Kidney epithelial cell (primary cell): ENCODE results near the gene MNDA. TPM values are rescaled to one million over a fixed set of nuclear protein-coding genes. Genes with fewer than 3 reads are reported as not detected.

Experiments used
- DNase-seq: peaks from one replicate; pipeline ENCODE4 v3.0.0-alpha.2; 2010; ENCODE audit warnings: low read depth
- H3K27me3 ChIP-seq: 2 replicates; pipeline ENCODE4 v1.6.0; 2011; ENCODE audit warnings: low read length; ENCODE audit not compliant: control insufficient read depth, insufficient read depth
- H3K36me3 ChIP-seq: 2 replicates; pipeline ENCODE4 v1.5.1; 2011; ENCODE audit warnings: low read length; ENCODE audit not compliant: control insufficient read depth, insufficient read depth
- H3K4me3 ChIP-seq: 2 replicates; pipeline ENCODE4 v1.5.1; 2011; ENCODE audit warnings: low read depth, mild to moderate bottlenecking, control low read depth, low read length
- CTCF ChIP-seq: IDR thresholded peaks from 2 replicates; pipeline ENCODE4 v1.5.1; 2011; ENCODE audit warnings: mild to moderate bottlenecking, moderate library complexity, low read length, control low read depth, inconsistent platforms; ENCODE audit not compliant: insufficient read depth, poor library complexity, severe bottlenecking
- total RNA-seq: library from RNA; depleted of rRNA; stranded (reverse); fragments of >200 nt; gene quantifications from 2 replicates; pipeline ENCODE4 v1.2.3, GENCODE V29; 2015

MNDA gene
- total RNA-seq, 1 donor from 2014 or later = not detected

DNA sequence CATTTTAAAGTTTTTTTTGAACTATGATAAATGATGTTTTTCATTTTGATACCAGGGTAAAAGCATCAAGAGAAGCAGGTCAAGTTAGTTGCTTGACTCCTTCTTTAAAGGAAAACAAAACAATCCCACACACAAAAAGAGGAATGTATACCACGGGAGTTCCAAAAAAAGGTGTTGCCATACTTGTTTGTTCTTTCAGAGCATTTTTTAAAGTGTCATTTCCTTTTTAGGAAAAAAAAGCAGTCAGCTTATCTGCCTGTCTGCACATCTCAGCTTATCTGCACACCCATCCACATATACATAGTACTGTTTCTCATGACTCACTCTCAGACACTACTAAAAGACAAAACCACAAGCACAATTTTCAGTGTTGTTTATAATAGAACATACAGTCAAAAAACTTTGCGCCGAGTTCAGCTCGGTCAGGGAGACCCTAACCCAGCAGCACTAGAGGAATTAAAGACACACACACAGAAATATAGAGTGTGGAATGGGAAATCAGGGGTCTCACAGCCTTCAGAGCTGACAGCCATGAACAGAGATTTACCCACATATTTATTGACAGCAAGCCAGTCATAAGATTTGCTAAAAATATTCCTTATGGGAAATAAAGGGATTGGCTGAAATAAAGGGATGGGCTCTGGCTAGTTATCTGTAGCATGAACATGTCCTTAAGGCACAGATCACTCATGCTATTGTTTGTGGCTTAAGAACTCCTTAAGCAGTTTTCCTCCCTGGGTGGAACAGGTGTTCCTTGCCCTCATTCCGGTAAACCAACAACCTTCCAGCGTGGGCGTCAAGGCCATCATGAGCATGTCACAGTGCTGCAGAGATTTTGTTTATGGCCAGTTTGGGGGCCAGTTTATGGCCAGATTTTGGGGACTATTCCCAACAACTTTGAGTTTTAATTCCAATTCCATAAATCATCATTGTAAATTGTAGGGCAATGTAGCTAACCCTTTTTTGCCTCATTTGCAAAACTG lies 11.4 kb upstream of the MNDA start:
- no peaks in the 10 kb centered on the region for H3K27me3 ChIP-seq
- no peak for DNase-seq

GRCh38 chr1:158821723-158822122 lies 9.4 kb upstream of the MNDA start:
- no peaks in the 10 kb centered on the region for H3K27me3 ChIP-seq
- no peak for TF ChIP-seq CTCF
- no peaks in the 10 kb centered on the region for H3K36me3 ChIP-seq
- no peak for DNase-seq
- H3K4me3 ChIP-seq = no peak overlapping the region

More for the DNA sequence above, 11.4 kb upstream of the MNDA start:
- no peak for TF ChIP-seq CTCF
- Histone ChIP-seq H3K36me3 (no peaks in the 10 kb centered on the region), H3K4me3 (no peak overlapping the region)

- H3K36me3 ChIP-seq = no peaks in the 10 kb centered on the region
- H3K27me3 ChIP-seq = no peaks in the 10 kb centered on the region
- no peak for DNase-seq
- no peak overlapping the region for H3K4me3 ChIP-seq
- no peak for TF ChIP-seq CTCF
These were observed 975 bp upstream of the MNDA start for GRCh38 chr1:158830074-158830677.

GRCh38 chr1:158833264-158833663 lies 2.1 kb downstream of the MNDA start:
- no peak for DNase-seq
- Histone ChIP-seq H3K4me3 (no peak overlapping the region), H3K36me3 (no peaks in the 10 kb centered on the region), H3K27me3 (no peaks in the 10 kb centered on the region)
- TF ChIP-seq CTCF = no peak

DNA sequence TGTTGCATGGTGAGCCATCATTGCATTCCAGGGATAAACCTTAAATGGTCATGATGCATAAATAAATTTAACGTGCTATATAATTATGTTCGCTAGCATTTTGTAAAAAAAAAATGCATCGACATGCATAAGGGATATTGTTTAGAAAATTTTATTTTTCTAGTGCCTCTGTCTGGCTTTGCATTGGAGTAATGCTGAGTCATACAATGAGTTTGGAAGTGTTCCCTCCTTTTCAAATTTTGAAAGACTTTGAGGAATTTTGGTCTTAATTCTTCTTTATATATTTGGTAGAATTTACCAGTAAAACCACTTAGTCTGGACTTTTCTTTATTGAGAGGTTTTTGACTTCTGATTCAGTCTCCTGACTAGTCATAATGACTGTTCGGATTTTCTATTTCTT lies 4.9 kb downstream of the MNDA start:
- no peak for DNase-seq
- Histone ChIP-seq H3K4me3 (no peak overlapping the region), H3K36me3 (no peaks in the 10 kb centered on the region), H3K27me3 (no peaks in the 10 kb centered on the region)
- no peak for TF ChIP-seq CTCF
